MCF 10A (cell line): ENCODE measurements around the gene ABCE1. TPM values are rescaled to one million over a fixed set of nuclear protein-coding genes. Genes with fewer than 3 reads are reported as not detected.

ENCODE experiments used
- BruUV-seq: library from RNA; stranded (reverse); fragments of 400-500 nt; replicated peaks from 2 replicates; lab custom pipeline; 2021; lab: Mats Ljungman, UMichigan
- CTCF ChIA-PET: fragments of 300-600 bp; sonication (Branson Sonifier 250); formaldehyde crosslinking; extraction: SDS; loops from one replicate; lab custom pipeline; 2021; ENCODE audit warnings: antibody characterized with exemption, inconsistent platforms; lab: Yijun Ruan, JAX
- POLR2A ChIA-PET: fragments of 300-600, 350-650 bp; sonication (Branson Sonifier 250); formaldehyde crosslinking; extraction: SDS; loops from one replicate; lab custom pipeline; 2020; ENCODE audit warnings: antibody characterized with exemption, inconsistent platforms; lab: Yijun Ruan, JAX
- DNase-seq: peaks from one replicate; pipeline ENCODE4 v3.0.0-alpha.2; 2018; ENCODE audit not compliant: unreplicated experiment
- H3K27ac Mint-ChIP-seq: one replicate; pipeline ENCODE4 v1.8.0; 2022; ENCODE audit warnings: mild to moderate bottlenecking, low read depth, mixed read lengths; ENCODE audit not compliant: unreplicated experiment
- H3K27me3 Mint-ChIP-seq: one replicate; pipeline ENCODE4 v1.8.0; 2022; ENCODE audit warnings: mixed read lengths; ENCODE audit not compliant: insufficient read depth, unreplicated experiment
- H3K36me3 Mint-ChIP-seq: one replicate; pipeline ENCODE4 v1.8.0; 2022; ENCODE audit warnings: mild to moderate bottlenecking, moderate library complexity, mixed read lengths; ENCODE audit not compliant: insufficient read depth, unreplicated experiment
- H3K4me1 Mint-ChIP-seq: one replicate; pipeline ENCODE4 v1.8.0; 2022; ENCODE audit warnings: mixed read lengths; ENCODE audit not compliant: insufficient read depth, unreplicated experiment
- H3K4me3 Mint-ChIP-seq: one replicate; pipeline ENCODE4 v1.8.0; 2022; ENCODE audit warnings: mild to moderate bottlenecking, moderate library complexity, mixed read lengths; ENCODE audit not compliant: unreplicated experiment
- H3K9me3 Mint-ChIP-seq: one replicate; pipeline ENCODE4 v1.8.0; 2022; ENCODE audit warnings: mixed read lengths; ENCODE audit not compliant: unreplicated experiment
- CTCF ChIP-seq: fragments of 200-600 bp; IDR thresholded peaks from one replicate; pipeline ENCODE4 v1.8.0; 2022; ENCODE audit warnings: antibody characterized with exemption, mild to moderate bottlenecking; ENCODE audit not compliant: unreplicated experiment
- intact Hi-C: fragments of 100-400 bp; cut with micrococcal nuclease; formaldehyde crosslinking; loops from 2 replicates; pipeline ENCODE4 v1.14.1; 2022
- total RNA-seq: library from RNA; stranded (reverse); gene quantifications from 2 replicates; pipeline ENCODE4 v1.2.3, GENCODE V29; 2022

Gene ABCE1
- total RNA-seq, 1 experiment from 2014 or later: 136 TPM

- POLR2A ChIA-PET: interaction anchor here (0.5 to 0.9 kb wide), 3 partner anchors 11 to 1311 kb away, joined by 3 to 4 read pairs (median 3); no protein-coding TSS in a partner anchor
- intact Hi-C loops: loop anchor here (1.0 to 10.0 kb wide), 5 partner anchors 277 to 887 kb away; no protein-coding TSS in a partner anchor
- H3K27me3 Mint-ChIP-seq: no peaks in the 10 kb centered on the region
- BruUV-seq: no TSS peak
- peak; percentile 60 for DNase-seq
- H3K36me3 Mint-ChIP-seq: peaks cover 24% of the 10 kb centered on the region
- CTCF ChIA-PET: interaction anchor here (0.5 to 2.5 kb wide), 22 partner anchors 9 to 1629 kb away, joined by 3 to 15 read pairs (median 4); no protein-coding TSS in a partner anchor
- H3K9me3 Mint-ChIP-seq: no peaks in the 10 kb centered on the region
- H3K27ac Mint-ChIP-seq: no peak overlapping the region
- TF ChIP-seq CTCF: peak; percentile 34
- H3K4me1 Mint-ChIP-seq: no peaks in the 10 kb centered on the region
- no peak overlapping the region for H3K4me3 Mint-ChIP-seq
Observed at GRCh38 chr4:145061318-145061920, 36.7 kb upstream of the ABCE1 start.

- ChIA-PET CTCF (interaction anchor here (0.6 kb wide), 1 partner anchor 26 kb away, joined by 4 read pairs; no protein-coding TSS in a partner anchor), POLR2A (no interaction called here)
- Mint-ChIP-seq H3K4me1 (peaks cover 5% of the 10 kb centered on the region), H3K4me3 (no peak overlapping the region), H3K9me3 (no peaks in the 10 kb centered on the region), H3K36me3 (peaks cover 26% of the 10 kb centered on the region), H3K27ac (peak overlapping the region; percentile 31), H3K27me3 (no peaks in the 10 kb centered on the region)
- intact Hi-C loops: loop anchor here (10.0 kb wide), 1 partner anchor 281 kb away; no protein-coding TSS in a partner anchor
- BruUV-seq: no TSS peak
- no peak for TF ChIP-seq CTCF
- no peak for DNase-seq
Observed at GRCh38 chr4:145066063-145066501, 32.0 kb upstream of the ABCE1 start.

- Mint-ChIP-seq H3K4me3 (no peak overlapping the region), H3K27ac (no peak overlapping the region), H3K9me3 (no peaks in the 10 kb centered on the region), H3K36me3 (peaks cover 12% of the 10 kb centered on the region), H3K4me1 (peaks cover 5% of the 10 kb centered on the region), H3K27me3 (no peaks in the 10 kb centered on the region)
- DNase-seq: peak; percentile 33
- POLR2A ChIA-PET: no interaction called here
- TF ChIP-seq CTCF: no peak
- intact Hi-C loops: loop anchor here (10.0 kb wide), 1 partner anchor 285 kb away; no protein-coding TSS in a partner anchor
- no TSS peak for BruUV-seq
- CTCF ChIA-PET: no interaction called here
Observed at GRCh38 chr4:145069361-145069760, 28.8 kb upstream of the ABCE1 start.

- no TSS peak for BruUV-seq
- no peak overlapping the region for H3K4me3 Mint-ChIP-seq
- H3K27me3 Mint-ChIP-seq: no peaks in the 10 kb centered on the region
- H3K4me1 Mint-ChIP-seq: peaks cover 5% of the 10 kb centered on the region
- H3K36me3 Mint-ChIP-seq: peaks cover 24% of the 10 kb centered on the region
- no peaks in the 10 kb centered on the region for H3K9me3 Mint-ChIP-seq
- DNase-seq: no peak
- CTCF ChIA-PET: interaction anchor here (0.7 kb wide), 1 partner anchor 8 kb away, joined by 3 read pairs; no protein-coding TSS in a partner anchor
- POLR2A ChIA-PET: no interaction called here
- TF ChIP-seq CTCF: no peak
- H3K27ac Mint-ChIP-seq: no peak overlapping the region
- intact Hi-C loops: no loop called here
Observed at GRCh38 chr4:145071560-145071959, 26.6 kb upstream of the ABCE1 start.
